ENCODE results near the gene ZNF587. TPM values are rescaled to one million over a fixed set of nuclear protein-coding genes. Genes with fewer than 3 reads are reported as not detected.
A peak's percentile ranks its signal among the peaks of the same experiment; 100 is the strongest.

The ZNF587 gene
- total and polyA plus RNA-seq, 2 of the 8 experiments (the other 6 are each of a cell fraction or from before 2014, with no cell fraction given): 18.1 to 42.1 TPM

DNA sequence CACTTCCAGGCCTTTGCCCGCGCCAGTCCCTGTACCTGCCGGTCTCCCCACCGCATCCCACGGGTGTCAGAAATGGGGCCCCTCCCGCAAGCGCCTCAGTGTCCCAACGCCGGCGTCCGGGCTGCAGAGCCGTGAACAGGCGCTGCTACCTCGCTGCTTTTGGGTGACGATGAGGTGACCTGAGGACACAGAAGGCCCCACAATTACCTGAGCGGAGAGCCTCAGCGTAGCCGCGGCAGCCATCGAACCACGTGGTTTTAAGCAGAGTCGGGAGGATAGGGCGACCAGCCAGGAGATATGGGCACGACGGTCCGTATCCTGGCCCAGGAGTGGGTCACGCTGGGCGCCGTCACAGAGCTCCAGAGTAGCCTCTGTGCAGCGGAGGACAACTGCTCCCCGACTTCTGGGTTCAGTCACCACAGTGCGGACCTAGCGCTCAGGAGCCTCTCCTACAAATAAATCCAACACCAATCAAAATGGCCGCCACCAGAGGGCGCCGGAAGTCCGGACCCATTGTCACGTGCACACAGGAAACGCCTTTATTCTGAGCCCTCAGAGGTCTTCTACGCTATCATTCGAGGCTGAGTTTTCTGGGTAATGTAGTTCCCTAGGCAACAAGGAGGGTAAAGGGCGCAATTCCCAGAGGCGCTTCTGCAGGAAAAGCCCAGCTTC lies 39.0 kb downstream of the ZNF587 start, which contains the start of gene ZNF814 (continued):
- TF ChIP-seq TEAD4 (IDR thresholded peaks at IDR 0.05; ENCODE audit: low read depth, low read length) (no peak), JUND (IDR thresholded peaks at IDR 0.05; ENCODE audit: low read length) (no peak), TBP (IDR thresholded peaks at IDR 0.05; ENCODE audit: low read depth, low read length) (peak; percentile 91), ATF3 (IDR thresholded peaks at IDR 0.05; ENCODE audit: insufficient read depth, low read depth, low read length) (peak; percentile 89), CHD2 (IDR thresholded peaks at IDR 0.05; ENCODE audit: low read length) (no peak), CTCF (IDR thresholded peaks at IDR 0.05; ENCODE audit: control extremely low read depth in 1 of 3, insufficient read depth in 1 of 3, low read depth in 1 of 3, low read length in 3 of 3) (peak in 2 of 3 experiments; percentile 24 to 30; a peak in 2 of 4 replicates), GABPA (IDR thresholded peaks at IDR 0.05; ENCODE audit: borderline replicate concordance, insufficient read depth, low read length) (peak; percentile 92; the same call in 1 of the 2 replicates), CEBPB (IDR thresholded peaks at IDR 0.05; ENCODE audit: low read depth, low read length) (no peak), SP4 (IDR thresholded peaks at IDR 0.05; ENCODE audit: low read length) (no peak), CBX5 (IDR thresholded peaks at IDR 0.05; ENCODE audit: low read depth, low read length) (no peak), KDM5A (IDR thresholded peaks at IDR 0.05; ENCODE audit: low read length) (peak; percentile 36; the same call in 1 of the 2 replicates), CBX8 (IDR thresholded peaks at IDR 0.05; ENCODE audit: borderline replicate concordance, low read depth, low read length) (no peak), MAFK (IDR thresholded peaks at IDR 0.05; ENCODE audit: low read depth, low read length) (no peak), HDAC6 (IDR thresholded peaks at IDR 0.05; ENCODE audit: low read depth, low read length) (no peak), SIN3A (conservative IDR thresholded peaks at IDR 0.05 in 1 of 2, IDR thresholded peaks at IDR 0.05 in 1 of 2; ENCODE audit: low read depth in 1 of 2, low read length in 2 of 2) (peak in 1 of 2 experiments; percentile 71; a peak in 3 of 4 replicates), SAP30 (IDR thresholded peaks at IDR 0.05; ENCODE audit: insufficient read depth, insufficient replicate concordance, low read length) (peak; percentile 70)
- TF ChIP-seq, protein P1, sequence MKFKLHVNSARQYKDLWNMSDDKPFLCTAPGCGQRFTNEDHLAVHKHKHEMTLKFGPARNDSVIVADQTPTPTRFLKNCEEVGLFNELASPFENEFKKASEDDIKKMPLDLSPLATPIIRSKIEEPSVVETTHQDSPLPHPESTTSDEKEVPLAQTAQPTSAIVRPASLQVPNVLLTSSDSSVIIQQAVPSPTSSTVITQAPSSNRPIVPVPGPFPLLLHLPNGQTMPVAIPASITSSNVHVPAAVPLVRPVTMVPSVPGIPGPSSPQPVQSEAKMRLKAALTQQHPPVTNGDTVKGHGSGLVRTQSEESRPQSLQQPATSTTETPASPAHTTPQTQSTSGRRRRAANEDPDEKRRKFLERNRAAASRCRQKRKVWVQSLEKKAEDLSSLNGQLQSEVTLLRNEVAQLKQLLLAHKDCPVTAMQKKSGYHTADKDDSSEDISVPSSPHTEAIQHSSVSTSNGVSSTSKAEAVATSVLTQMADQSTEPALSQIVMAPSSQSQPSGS (IDR thresholded peaks at IDR 0.05; ENCODE audit: low read length): peak; percentile 49; the same call in 1 of the 2 replicates

Data from H1 (cell line).